Activated gamma-delta T cell treated with anti-CD3 and anti-CD28 coated beads, Interleukin-2, amount 50 U/mL, for 16 hours (primary cell): ENCODE measurements around the gene SLC47A2.

Experiments used
- DNase-seq: peaks from one replicate; pipeline ENCODE4 v3.0.0-alpha.2; 2020; ENCODE audit warnings: low read depth

The SLC47A2 gene

DNA sequence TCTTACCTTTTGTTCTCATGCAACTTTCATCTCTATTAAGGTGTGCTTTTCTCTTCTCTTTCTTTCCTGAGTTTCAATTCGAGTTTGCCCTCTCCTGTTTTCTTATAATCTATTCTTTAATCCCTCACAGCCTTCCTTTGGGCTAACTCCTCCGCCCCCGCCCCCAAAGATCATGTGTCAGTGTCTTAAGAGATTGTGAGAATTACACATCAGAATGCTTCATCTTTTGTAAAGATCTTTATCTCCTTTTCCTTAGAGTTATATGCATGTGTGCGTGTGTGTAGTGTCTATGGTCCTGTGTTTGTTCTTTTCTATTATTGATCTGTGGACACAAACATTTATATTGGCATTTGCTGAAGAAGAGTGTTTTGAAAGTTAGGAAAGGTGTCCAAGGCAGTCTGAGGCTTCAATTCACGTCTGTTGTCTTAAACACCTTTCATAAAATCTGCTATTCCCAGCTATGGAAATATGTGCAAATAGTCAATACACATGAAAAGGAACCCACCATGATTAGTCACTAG lies 74.0 kb downstream of the SLC47A2 start:
- no peak for DNase-seq

DNA sequence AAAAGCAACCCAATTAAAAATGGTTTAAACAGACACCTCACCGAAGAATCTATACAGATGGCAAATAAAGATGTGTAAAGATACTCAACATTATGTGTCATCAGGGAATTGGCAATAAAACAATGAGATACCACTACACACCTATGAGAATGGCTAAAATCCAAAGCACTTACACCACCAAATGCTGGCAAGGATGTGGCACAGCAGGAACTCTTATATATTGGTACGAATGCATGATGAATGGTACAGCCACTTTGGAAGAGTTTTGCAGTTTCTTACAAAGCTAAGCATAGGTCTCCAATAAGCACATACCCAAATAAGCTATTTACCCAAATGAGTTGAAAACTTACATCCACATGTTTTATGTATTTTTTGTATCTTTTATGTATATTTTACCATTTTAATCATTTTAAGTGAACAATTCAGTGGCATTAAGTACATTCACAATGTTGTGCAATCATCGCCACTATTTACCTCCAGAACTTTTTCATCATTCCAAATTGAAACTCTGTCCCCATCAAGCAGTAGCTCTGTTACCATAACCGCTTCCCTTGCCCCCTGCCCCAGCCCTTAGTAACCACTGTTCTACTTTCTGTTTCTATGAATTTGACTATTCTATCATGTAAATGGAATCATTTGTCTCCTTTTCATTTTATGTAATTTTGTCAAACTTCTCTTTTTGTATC lies 74.6 kb downstream of the SLC47A2 start:
- DNase-seq: no peak

DNA sequence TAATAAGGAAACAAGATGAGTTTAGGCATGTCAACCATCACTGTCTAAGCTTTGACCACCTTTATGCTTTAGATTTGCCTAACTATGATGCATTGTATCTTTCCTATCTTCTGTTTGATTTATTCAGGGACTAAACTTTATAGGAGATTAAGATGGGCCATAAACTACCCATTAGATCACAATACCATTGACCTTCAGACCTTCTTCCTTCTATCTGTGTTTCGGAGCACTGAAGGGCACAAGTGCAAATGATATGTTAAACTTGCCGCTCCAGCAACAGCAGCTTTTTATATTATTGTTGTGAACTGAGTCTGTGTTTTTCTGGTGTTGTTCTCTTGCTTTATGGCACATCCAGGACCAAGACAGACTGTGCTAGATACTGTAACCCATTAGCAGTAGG lies 84.5 kb downstream of the SLC47A2 start:
- no peak for DNase-seq

DNA sequence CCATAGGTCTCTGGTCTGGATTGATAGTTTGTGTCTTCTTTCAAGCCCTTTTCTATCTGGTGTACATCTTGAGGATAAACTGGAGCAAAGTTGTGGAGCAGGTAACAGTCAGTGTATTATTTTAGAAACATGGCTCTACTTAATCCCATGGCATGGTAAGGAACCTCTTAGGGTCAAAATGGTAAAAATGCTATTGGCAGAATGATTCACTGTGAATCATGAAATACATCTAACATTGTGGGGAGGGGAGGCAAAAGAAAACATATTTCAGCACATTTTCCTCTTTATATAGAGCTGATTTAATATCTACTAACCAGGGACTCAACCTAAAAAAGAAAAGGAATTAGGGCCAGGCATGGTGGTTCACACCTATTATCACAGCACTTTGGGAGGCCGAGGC lies 85.7 kb downstream of the SLC47A2 start:
- DNase-seq: no peak

DNA sequence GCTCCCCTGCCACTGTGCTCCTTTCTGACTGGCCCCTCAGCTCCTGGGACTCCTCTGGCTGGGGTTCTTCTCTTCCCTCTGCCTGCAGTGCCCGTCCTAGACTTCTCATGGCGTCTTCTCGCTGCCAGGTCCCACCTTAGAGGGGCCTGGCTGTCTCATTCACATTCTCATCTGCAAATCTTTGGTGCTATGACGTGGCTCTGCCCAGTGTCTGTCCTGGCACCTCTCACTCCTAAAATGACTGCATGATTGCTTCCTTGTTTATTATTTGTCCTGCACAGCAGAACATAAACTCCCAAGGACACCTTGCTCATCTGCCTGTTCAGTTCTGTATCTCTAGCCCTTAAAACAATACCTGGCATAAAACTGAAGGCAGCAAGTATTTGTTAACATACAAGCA lies 86.3 kb downstream of the SLC47A2 start:
- DNase-seq: no peak

DNA sequence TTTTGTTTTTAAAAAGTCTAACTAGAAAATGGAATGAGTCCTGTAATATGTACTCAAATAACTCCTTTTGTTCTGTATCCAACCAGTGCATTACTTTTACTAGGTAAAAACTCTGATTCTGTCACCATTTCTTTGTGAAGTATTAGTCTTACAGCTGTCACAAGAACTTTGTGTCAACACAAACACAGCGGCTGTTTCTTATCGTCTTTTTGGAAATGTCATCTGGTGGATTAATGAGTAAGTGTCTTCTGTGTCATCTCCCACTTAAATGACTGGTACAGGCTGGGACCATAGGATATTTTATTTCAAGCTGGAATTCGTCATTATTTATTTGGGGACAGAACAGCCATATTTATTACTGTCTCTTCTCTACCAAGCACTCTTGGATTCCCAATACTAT lies 86.9 kb downstream of the SLC47A2 start:
- no peak for DNase-seq
